Heart left ventricle (tissue), 16 donors: ENCODE measurements around the gene SEPTIN11. TPM values are rescaled to one million over a fixed set of nuclear protein-coding genes. Genes with fewer than 3 reads are reported as not detected.

Experiments
- ATAC-seq, 4 donors: fragments of 200-7000 bp; cut with Tn5 transposase; one replicate each; pipeline ENCODE4 v1.9.1; 2020 to 2022; ENCODE audit warnings: moderate library complexity in 4 of 4, mild to moderate bottlenecking in 3 of 4, moderate number of reproducible peaks in 1 of 4
- DNase-seq, 5 donors: peaks; one replicate each; pipeline ENCODE4 v3.0.0-alpha.2; 2020
- H3K27ac ChIP-seq, 12 donors: fragments of 200-600 bp; sonication (generic) in 4 of 12; one replicate each; pipeline versions ENCODE4 v1.5.0 to v1.8.0; 2016 to 2022; ENCODE audit warnings: mild to moderate bottlenecking in 2 of 12
- H3K27me3 ChIP-seq, 9 donors: fragments of 200-600 bp; sonication (generic) in 2 of 9; one replicate each; pipeline versions ENCODE4 v1.5.1 to v1.8.0; 2016 to 2022; ENCODE audit warnings: mild to moderate bottlenecking in 3 of 9
- H3K36me3 ChIP-seq, 9 donors: fragments of 200-600 bp; sonication (generic) in 2 of 9; one replicate each; pipeline versions ENCODE4 v1.5.0 to v1.8.0; 2018 to 2022; ENCODE audit warnings: mild to moderate bottlenecking in 2 of 9
- H3K4me1 ChIP-seq, 12 donors: fragments of 200-600 bp; sonication (generic) in 4 of 12; one replicate each; pipeline versions ENCODE4 v1.5.0 to v1.8.0; 2016 to 2022; ENCODE audit warnings: mild to moderate bottlenecking in 3 of 12
- H3K4me3 ChIP-seq, 12 donors: fragments of 200-600 bp; sonication (generic) in 4 of 12; one replicate each; pipeline versions ENCODE4 v1.5.0 to v1.8.0; 2017 to 2022; ENCODE audit warnings: mild to moderate bottlenecking in 9 of 12, moderate library complexity in 4 of 12
- H3K9me3 ChIP-seq, 12 donors: fragments of 200-600 bp; sonication (generic) in 4 of 12; one replicate each; pipeline versions ENCODE4 v1.5.0 to v1.8.0; 2016 to 2022; ENCODE audit warnings: mild to moderate bottlenecking in 1 of 12
- POLR2A ChIP-seq, 2 donors: fragments of 450-650 bp; IDR thresholded peaks; one replicate each; pipeline ENCODE4 v1.6.1; 2017; ENCODE audit warnings: antibody characterized with exemption in 2 of 2, mild to moderate bottlenecking in 2 of 2, moderate library complexity in 2 of 2
- WGBS, 4 donors: extraction: QIAGEN DNeasy Blood & Tissue Kit in 2 of 4; methylation state at CpG; one replicate each; pipeline versions ENCODE4 v1.1.5 to v1.1.7; 2013 to 2018; 5-methylcytosine and 5-hydroxymethylcytosine counted together
- intact Hi-C, 10 donors: fragments of 100-400 bp; cut with DNase I; formaldehyde crosslinking; loops; one replicate each; pipeline versions ENCODE4 v1.11.1 to v1.14.2; 2022
- long read RNA-seq, 3 donors: library from polyadenylated mRNA; unstranded; transcript quantifications; one replicate each; pipeline ENCODE4 v2.0.0, GENCODE V29; 2020 to 2021
- polyA plus RNA-seq, 2 donors: library from polyadenylated mRNA; stranded (reverse); fragments of 200-250 nt; gene quantifications; one replicate each; pipeline ENCODE4 v1.2.3, GENCODE V29; 2013
- total RNA-seq, 9 donors: library from RNA; depleted of rRNA in 2 of 9; stranded (reverse); fragments of >200 nt in 2 of 9; fragmentation: NEBNext Ultra II Directional in 3 of 9; extraction: Animal tissue kit (Norgen Biotek cat#: 25700) in 3 of 9; gene quantifications; one replicate each; pipeline versions ENCODE4 v1.1.0 to v1.2.4, GENCODE V29; 2016 to 2023
- TF ChIP-seq, protein P1 (sequence below), 12 donors: fragments of 200-600 bp; sonication (generic) in 4 of 12; IDR thresholded peaks; one replicate each; pipeline versions ENCODE4 v1.5.0 to v1.8.0; 2018 to 2022; ENCODE audit warnings: antibody characterized with exemption in 12 of 12, mild to moderate bottlenecking in 5 of 12
- donor health status: ischemic (EF 13 %, LVEDD 7.1; RV severe dilation, severe dysfunction).
- donor health status: healthy with polysubstance abuse.
- donor health status: DM: no; HTN: yes; CAD: no.
- donor health status: DM: no; HTN: no; CAD: no.
- donor health status: ischemic (EF 25% LVEDD 6.9; RV normal size, moderate dysfunction).
- donor health status: ischemic (EF 25% LVEDD 5.7; RV mildly dilated, moderate dysfunction).
- donor health status: healthy.
- donor health status: DM: yes; HTN: yes; CAD: no.
- donor health status: ischemic (EF 35%, LVEDD 5.7; RV mildly dilated, moderate dysfunction).
- donor health status: nonischemic (EF 11% LVEDD 7.7; RV severe dilation, severe dysfunction).
- donor health status: DM: yes; HTN: yes; CAD: no.
- donor health status: PGD.
- donor health status: ischemic (EF 29% LVEDD 5.4; RV normal size, mild dysfunction).
- donor health status: nonischemic (EF 23%, LVEDD 6.1; RV moderate dilation, normal function).

SEPTIN11 gene
- total RNA-seq (10 to 100 TPM; 25.1 to 58.9 (median 36.2) TPM), polyA plus RNA-seq (10 to 100 TPM in 1 of 2 donors, 1 to 10 TPM in 1; 9.9 to 13.4 TPM)
- long read RNA-seq, donor 1, full-length matches to known transcripts, result 12 of 31 reads
- long read RNA-seq, donor 1, partial matches to known transcripts, result 5 of 31 reads
- long read RNA-seq, donor 1, other reads (novel, unspliced or antisense), result 14 of 31 reads
- long read RNA-seq, donor 2, full-length matches to known transcripts, result 67 of 113 reads
- long read RNA-seq, donor 2, partial matches to known transcripts, result 19 of 113 reads
- long read RNA-seq, donor 2, other reads (novel, unspliced or antisense), result 27 of 113 reads
- long read RNA-seq, donor 3, full-length matches to known transcripts, result 20 of 39 reads
- long read RNA-seq, donor 3, partial matches to known transcripts, result 3 of 39 reads
- long read RNA-seq, donor 3, other reads (novel, unspliced or antisense), result 16 of 39 reads

- intact Hi-C loops, result loop anchor here in 8 of 10 donors (5.0 to 10.0 kb wide), 12 partner anchors 38 to 437 kb away; partner anchors contain the start of gene CCNG2 (in 1 of the 8)
- Histone ChIP-seq H3K36me3 (no peaks in the 10 kb centered on the region), H3K4me1 (peaks cover 0 to 44% (median 21%) of the 10 kb centered on the region in 12 donors), H3K27me3 (no peaks in the 10 kb centered on the region), H3K4me3 (peak within 1 kb of the TSS; percentile 67 to 98 (median 80)), H3K27ac (peak within 1 kb of the TSS; percentile 76 to 97 (median 93)), H3K9me3 (no peaks in the 10 kb centered on the region)
- 0% methylated on average over 22 to 87 of the region's 87 CpGs for WGBS, 4 donors
- peak; percentile 91 to 95 (median 94) for ATAC-seq
- peak; percentile 94 to 97 (median 95) for DNase-seq
- TF ChIP-seq, protein P1, sequence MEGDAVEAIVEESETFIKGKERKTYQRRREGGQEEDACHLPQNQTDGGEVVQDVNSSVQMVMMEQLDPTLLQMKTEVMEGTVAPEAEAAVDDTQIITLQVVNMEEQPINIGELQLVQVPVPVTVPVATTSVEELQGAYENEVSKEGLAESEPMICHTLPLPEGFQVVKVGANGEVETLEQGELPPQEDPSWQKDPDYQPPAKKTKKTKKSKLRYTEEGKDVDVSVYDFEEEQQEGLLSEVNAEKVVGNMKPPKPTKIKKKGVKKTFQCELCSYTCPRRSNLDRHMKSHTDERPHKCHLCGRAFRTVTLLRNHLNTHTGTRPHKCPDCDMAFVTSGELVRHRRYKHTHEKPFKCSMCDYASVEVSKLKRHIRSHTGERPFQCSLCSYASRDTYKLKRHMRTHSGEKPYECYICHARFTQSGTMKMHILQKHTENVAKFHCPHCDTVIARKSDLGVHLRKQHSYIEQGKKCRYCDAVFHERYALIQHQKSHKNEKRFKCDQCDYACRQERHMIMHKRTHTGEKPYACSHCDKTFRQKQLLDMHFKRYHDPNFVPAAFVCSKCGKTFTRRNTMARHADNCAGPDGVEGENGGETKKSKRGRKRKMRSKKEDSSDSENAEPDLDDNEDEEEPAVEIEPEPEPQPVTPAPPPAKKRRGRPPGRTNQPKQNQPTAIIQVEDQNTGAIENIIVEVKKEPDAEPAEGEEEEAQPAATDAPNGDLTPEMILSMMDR (IDR thresholded peaks at IDR 0.05), result peak in 1 of 12 donors; percentile 15
- peak in 1 of 2 donors; percentile 86 for TF ChIP-seq POLR2A (IDR thresholded peaks at IDR 0.05)
Observed at GRCh38 chr4:76949276-76950051, at the start of gene SEPTIN11. Gene SEPTIN11, plus strand, starts transcription at chr4:76949752. Its CDS starts 152 bp downstream, at chr4:76949904.

- peaks cover 0 to 29% (median 20%) of the 10 kb centered on the region in 9 donors for H3K27me3 ChIP-seq
- H3K9me3 ChIP-seq, result peaks cover 0 to 3% (median 0%) of the 10 kb centered on the region in 12 donors
- peaks cover 0 to 11% (median 8%) of the 10 kb centered on the region in 12 donors for H3K4me1 ChIP-seq
- no peak for TF ChIP-seq POLR2A (IDR thresholded peaks at IDR 0.05)
- TF ChIP-seq, protein P1 (IDR thresholded peaks at IDR 0.05), result no peak
- DNase-seq (no peak), ATAC-seq (no peak)
- no peak overlapping the region for H3K27ac ChIP-seq
- WGBS, 4 donors, result 44 to 68% (median 58%) methylated on average over 3 of the region's 3 CpGs
- intact Hi-C loops, result no loop called here
- no peaks in the 10 kb centered on the region for H3K36me3 ChIP-seq
- H3K4me3 ChIP-seq, result no peak overlapping the region
Observed at GRCh38 chr4:76902233-76902890, 47.2 kb upstream of the SEPTIN11 start.

GRCh38 chr4:76904646-76905190, 44.8 kb upstream of the SEPTIN11 start:
- DNase-seq (no peak), ATAC-seq (no peak)
- Histone ChIP-seq H3K9me3 (peaks cover 0 to 11% (median 0%) of the 10 kb centered on the region in 12 donors), H3K4me3 (no peak overlapping the region), H3K4me1 (no peaks in the 10 kb centered on the region), H3K36me3 (no peaks in the 10 kb centered on the region), H3K27me3 (peaks cover 0 to 7% (median 2%) of the 10 kb centered on the region in 9 donors), H3K27ac (no peak overlapping the region)
- WGBS, 4 donors, result 75 to 81% (median 78%) methylated on average over 4 of the region's 4 CpGs
- intact Hi-C loops, result no loop called here
- TF ChIP-seq POLR2A (IDR thresholded peaks at IDR 0.05), result no peak
- TF ChIP-seq, protein P1 (IDR thresholded peaks at IDR 0.05), result no peak
